ENCODE data around the gene ASB7.
"Not testable (repeated sequence)": the region's sequence is repeated elsewhere in the genome, so short reads cannot be mapped to it uniquely, and the experiment has no call there.

ASB7 gene

GRCh38 chr15:100602064-100602822 is at the start of gene ASB7, which contains the start of gene LINS1:
Gene ASB7, plus strand, starts transcription at chr15:100602589. Its CDS starts 9,628 bp downstream, at chr15:100612217.
Gene LINS1, minus strand, starts transcription at chr15:100602184. Its CDS starts 21,342 bp downstream, at chr15:100580842.
- peak; percentile 99 for DNase-seq

GRCh38 chr15:100553468-100553867 is 48.9 kb upstream of the ASB7 start:
- no peak for DNase-seq

GRCh38 chr15:100558771-100559254 is 43.6 kb upstream of the ASB7 start:
- DNase-seq, result no peak

GRCh38 chr15:100559330-100559729 is 43.1 kb upstream of the ASB7 start:
- no peak for DNase-seq

GRCh38 chr15:100560323-100560722 is 42.1 kb upstream of the ASB7 start:
- DNase-seq, result no peak

- DNase-seq, result no peak
Observed at GRCh38 chr15:100565591-100565990, 36.8 kb upstream of the ASB7 start.

GRCh38 chr15:100566850-100567628 is 35.4 kb upstream of the ASB7 start:
- no peak for DNase-seq

- no peak for DNase-seq
Observed at GRCh38 chr15:100569391-100569790, 33.0 kb upstream of the ASB7 start.

GRCh38 chr15:100570275-100570674 is 32.1 kb upstream of the ASB7 start:
- DNase-seq, result no peak

- no peak for DNase-seq
Observed at GRCh38 chr15:100570735-100571313, 31.6 kb upstream of the ASB7 start.

GRCh38 chr15:100571592-100572167 is 30.7 kb upstream of the ASB7 start:
- DNase-seq, result no peak

GRCh38 chr15:100572362-100572983 is 29.9 kb upstream of the ASB7 start:
- peak; percentile 24 for DNase-seq

GRCh38 chr15:100573526-100573925 is 28.9 kb upstream of the ASB7 start:
- DNase-seq, result no peak

GRCh38 chr15:100580414-100580813 is 22.0 kb upstream of the ASB7 start:
- DNase-seq, result no peak

- DNase-seq, result peak; percentile 9
Observed at GRCh38 chr15:100588638-100589242, 13.6 kb upstream of the ASB7 start.

- DNase-seq, result not testable (repeated sequence)
Observed at GRCh38 chr15:100591163-100591562, 11.2 kb upstream of the ASB7 start.

- DNase-seq, result no peak
Observed at GRCh38 chr15:100591835-100592234, 10.6 kb upstream of the ASB7 start.

- peak; percentile 2 for DNase-seq
Observed at GRCh38 chr15:100592898-100593297, 9.5 kb upstream of the ASB7 start.

GRCh38 chr15:100593431-100593830 is 9.0 kb upstream of the ASB7 start:
- no peak for DNase-seq

- no peak for DNase-seq
Observed at GRCh38 chr15:100595964-100596363, 6.4 kb upstream of the ASB7 start.

GRCh38 chr15:100596792-100597191 is 5.6 kb upstream of the ASB7 start:
- DNase-seq, result no peak

- no peak for DNase-seq
Observed at GRCh38 chr15:100597862-100598261, 4.5 kb upstream of the ASB7 start.
